ENCODE results near the gene MPV17L2.

- TF ChIP-seq POLR2AphosphoS5 (IDR thresholded peaks at IDR 0.05; ENCODE audit: low read depth, low read length): no peak
- TF ChIP-seq POLR2A (IDR thresholded peaks at IDR 0.05; ENCODE audit: low read depth, low read length): peak; percentile 18; the same call in 1 of the 2 replicates
- no peak for TF ChIP-seq POU2F2 (IDR thresholded peaks at IDR 0.05; ENCODE audit: low read depth, low read length)
- peak; percentile 60 for TF ChIP-seq TAF1 (IDR thresholded peaks at IDR 0.05; ENCODE audit: low read depth, low read length)
Measured at GRCh38 chr19:18192673-18193387, at the start of gene MPV17L2.
